Keratinocyte (primary cell): ENCODE data around the gene DAPK1.

Experiments
- EZH2 ChIP-seq: IDR thresholded peaks from one replicate; pipeline ENCODE4 v1.6.1; 2012; ENCODE audit warnings: inconsistent platforms, mild to moderate bottlenecking, low read length, moderate library complexity
- TF ChIP-seq, protein P1 (sequence below), 3 experiments: IDR thresholded peaks in 1 of 3; conservative IDR thresholded peaks in 1 of 3; optimal IDR thresholded peaks in 1 of 3; 2 replicates in 2 of 3; 3 replicates in 1 of 3; pipeline versions ENCODE3 to v1.5.1; 2011; ENCODE audit warnings: low read length in 3 of 3, mild to moderate bottlenecking in 3 of 3, moderate library complexity in 2 of 3, control low read depth in 1 of 3, inconsistent platforms in 1 of 3; ENCODE audit not compliant: insufficient read depth in 2 of 3; ENCODE audit errors: extremely low read depth in 1 of 3

DNA sequence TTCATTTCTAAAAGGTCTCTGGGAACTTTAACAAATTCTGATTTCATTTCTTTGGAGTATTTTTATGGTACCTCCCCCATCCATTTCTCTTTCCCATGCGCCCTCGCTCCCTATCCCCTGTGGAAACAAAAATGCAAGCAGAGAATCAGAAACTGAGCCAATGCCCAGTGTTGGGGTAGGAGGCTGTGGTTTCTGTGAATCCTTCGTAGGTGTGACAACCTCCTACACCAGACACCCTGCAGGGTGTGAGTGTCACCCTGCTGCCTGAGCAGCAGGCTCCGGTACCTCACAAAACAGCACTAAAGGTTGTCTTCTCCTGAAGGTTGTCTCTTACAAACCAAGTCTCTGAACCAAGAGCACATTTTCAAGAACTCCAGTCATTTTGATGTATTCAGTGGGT lies 124.4 kb downstream of the DAPK1 start:
- TF ChIP-seq, protein P1, sequence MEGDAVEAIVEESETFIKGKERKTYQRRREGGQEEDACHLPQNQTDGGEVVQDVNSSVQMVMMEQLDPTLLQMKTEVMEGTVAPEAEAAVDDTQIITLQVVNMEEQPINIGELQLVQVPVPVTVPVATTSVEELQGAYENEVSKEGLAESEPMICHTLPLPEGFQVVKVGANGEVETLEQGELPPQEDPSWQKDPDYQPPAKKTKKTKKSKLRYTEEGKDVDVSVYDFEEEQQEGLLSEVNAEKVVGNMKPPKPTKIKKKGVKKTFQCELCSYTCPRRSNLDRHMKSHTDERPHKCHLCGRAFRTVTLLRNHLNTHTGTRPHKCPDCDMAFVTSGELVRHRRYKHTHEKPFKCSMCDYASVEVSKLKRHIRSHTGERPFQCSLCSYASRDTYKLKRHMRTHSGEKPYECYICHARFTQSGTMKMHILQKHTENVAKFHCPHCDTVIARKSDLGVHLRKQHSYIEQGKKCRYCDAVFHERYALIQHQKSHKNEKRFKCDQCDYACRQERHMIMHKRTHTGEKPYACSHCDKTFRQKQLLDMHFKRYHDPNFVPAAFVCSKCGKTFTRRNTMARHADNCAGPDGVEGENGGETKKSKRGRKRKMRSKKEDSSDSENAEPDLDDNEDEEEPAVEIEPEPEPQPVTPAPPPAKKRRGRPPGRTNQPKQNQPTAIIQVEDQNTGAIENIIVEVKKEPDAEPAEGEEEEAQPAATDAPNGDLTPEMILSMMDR (optimal IDR thresholded peaks at IDR 0.05 in 1 of 3, IDR thresholded peaks at IDR 0.05 in 1 of 3, conservative IDR thresholded peaks at IDR 0.05 in 1 of 3; ENCODE audit: extremely low read depth in 1 of 3, insufficient read depth in 2 of 3, low read length in 3 of 3) = no peak
- TF ChIP-seq EZH2 = no peak
